H1 (cell line): ENCODE data around the gene HBEGF. TPM values are rescaled to one million over a fixed set of nuclear protein-coding genes. Genes with fewer than 3 reads are reported as not detected.

Experiments used
- TCF12 ChIP-seq: IDR thresholded peaks from 2 replicates; pipeline ENCODE4 v1.6.1; 2011; ENCODE audit warnings: low read depth, mild to moderate bottlenecking, low read length
- polyA plus RNA-seq, 7 experiments: library from polyadenylated mRNA; depleted of rRNA in 3 of 7; stranded (reverse) in 5 of 7; unstranded in 2 of 7; fragments of >200 nt in 5 of 7; fragments of 200-250 nt in 2 of 7; gene quantifications; 1 replicate in 5 of 7; 2 replicates in 1 of 7; 4 replicates in 1 of 7; pipeline versions ENCODE4 v1.2.1 to v1.2.3, GENCODE V29; 2011 to 2013; ENCODE audit warnings: missing spikeins in 2 of 7, mixed read lengths in 2 of 7
- total RNA-seq: library from RNA; stranded (reverse); fragmentation: NEBNext Ultra II Directional; extraction: Animal tissue kit (Norgen Biotek cat#: 25700); gene quantifications from 2 replicates; pipeline ENCODE4 v1.2.1, GENCODE V29; 2021

The HBEGF gene
- total and polyA plus RNA-seq, 2 of the 8 experiments (the other 6 are each of a cell fraction or from before 2014, with no cell fraction given), result 2.4 to 2.5 TPM

GRCh38 chr5:140294753-140295152 is 51.6 kb downstream of the HBEGF start (continued):
- TF ChIP-seq TCF12, result no peak
